GM13977 (cell line): Measurements from ENCODE around the gene MBNL3.

Source experiments
- DNase-seq: peaks from one replicate; pipeline ENCODE4 v3.0.0; 2012; ENCODE audit warnings: low spot score
- in situ Hi-C: fragments of 300-500 bp; cut with MboI; formaldehyde crosslinking; loops from one replicate; pipeline ENCODE4 v1.12.0; 2022; ENCODE audit warnings: low sequenced_read_pairs, low pct_unique_long_range_greater_than_20kb, mixed read lengths, inconsistent platforms; ENCODE audit not compliant: unreplicated experiment
- TF ChIP-seq, protein P1 (sequence below): IDR thresholded peaks from 2 replicates; pipeline ENCODE4 v1.5.1; 2012; ENCODE audit warnings: mild to moderate bottlenecking, control low read depth; ENCODE audit not compliant: insufficient read depth; ENCODE audit errors: extremely low read depth, missing control alignments

MBNL3 gene

DNA sequence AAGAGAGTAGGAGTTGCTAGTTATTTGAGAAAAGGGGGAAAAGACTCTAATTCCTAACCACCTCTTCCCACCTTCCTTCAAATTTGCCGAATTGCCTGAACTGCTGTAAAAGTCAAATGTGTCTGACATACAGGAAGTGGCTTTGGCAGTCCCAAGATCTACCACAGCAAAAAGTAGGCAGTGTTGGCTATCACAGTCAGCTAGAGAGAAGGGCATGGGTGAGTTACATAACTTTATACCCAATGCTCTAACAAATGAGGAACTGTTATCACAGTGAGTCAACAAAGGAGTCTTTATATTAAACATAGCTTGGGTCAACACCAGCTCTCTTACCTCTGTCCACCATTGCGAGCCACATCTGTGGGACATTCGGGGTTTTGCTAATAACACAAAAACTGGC, 2.4 kb upstream of the MBNL3 start:
- TF ChIP-seq, protein P1, sequence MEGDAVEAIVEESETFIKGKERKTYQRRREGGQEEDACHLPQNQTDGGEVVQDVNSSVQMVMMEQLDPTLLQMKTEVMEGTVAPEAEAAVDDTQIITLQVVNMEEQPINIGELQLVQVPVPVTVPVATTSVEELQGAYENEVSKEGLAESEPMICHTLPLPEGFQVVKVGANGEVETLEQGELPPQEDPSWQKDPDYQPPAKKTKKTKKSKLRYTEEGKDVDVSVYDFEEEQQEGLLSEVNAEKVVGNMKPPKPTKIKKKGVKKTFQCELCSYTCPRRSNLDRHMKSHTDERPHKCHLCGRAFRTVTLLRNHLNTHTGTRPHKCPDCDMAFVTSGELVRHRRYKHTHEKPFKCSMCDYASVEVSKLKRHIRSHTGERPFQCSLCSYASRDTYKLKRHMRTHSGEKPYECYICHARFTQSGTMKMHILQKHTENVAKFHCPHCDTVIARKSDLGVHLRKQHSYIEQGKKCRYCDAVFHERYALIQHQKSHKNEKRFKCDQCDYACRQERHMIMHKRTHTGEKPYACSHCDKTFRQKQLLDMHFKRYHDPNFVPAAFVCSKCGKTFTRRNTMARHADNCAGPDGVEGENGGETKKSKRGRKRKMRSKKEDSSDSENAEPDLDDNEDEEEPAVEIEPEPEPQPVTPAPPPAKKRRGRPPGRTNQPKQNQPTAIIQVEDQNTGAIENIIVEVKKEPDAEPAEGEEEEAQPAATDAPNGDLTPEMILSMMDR = no peak
- no peak for DNase-seq
- in situ Hi-C loops = no loop called here

DNA sequence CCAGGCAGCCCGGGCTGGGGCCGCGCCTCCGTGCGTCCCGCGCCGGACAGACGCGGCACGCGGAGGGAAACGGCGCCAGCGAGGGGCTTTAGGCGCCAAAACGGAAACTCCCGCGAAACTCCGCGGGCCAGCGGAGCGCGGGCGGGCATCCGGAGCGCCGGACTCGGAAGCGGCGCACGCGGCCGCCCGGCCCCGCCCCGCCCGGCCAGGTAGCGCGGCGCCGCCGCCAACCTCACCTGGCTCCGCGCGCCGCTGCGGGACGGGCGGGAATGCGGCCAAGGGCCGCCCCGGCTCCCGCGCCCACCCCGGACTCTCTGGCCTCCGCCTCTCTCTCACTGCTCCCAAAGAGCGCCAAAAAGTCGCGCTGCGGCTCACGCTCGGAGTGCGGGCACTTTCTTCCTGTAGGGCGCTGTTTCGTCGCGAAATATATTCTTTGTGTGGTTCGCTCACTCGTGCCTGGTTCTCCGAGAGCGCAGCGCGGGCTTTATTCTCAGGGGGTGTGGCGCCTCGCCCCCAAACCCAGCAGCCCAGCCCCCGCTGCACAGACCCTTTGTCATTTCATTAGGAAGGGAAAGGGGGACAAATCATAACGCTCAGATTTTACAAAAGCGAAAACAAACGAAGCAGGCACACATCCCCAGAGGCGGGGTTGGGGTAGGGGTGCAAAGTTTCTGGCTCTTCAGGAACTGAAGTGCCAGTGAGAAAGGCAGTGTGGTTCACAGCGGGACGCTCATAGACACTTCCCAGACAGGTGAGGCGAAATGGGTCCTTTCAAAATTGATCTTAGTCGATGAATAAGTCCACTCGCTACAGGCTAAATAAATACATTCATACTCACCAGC, 961 bp upstream of the MBNL3 start:
- DNase-seq = peak; percentile 10
- in situ Hi-C loops = no loop called here
- TF ChIP-seq, protein P1 = no peak

DNA sequence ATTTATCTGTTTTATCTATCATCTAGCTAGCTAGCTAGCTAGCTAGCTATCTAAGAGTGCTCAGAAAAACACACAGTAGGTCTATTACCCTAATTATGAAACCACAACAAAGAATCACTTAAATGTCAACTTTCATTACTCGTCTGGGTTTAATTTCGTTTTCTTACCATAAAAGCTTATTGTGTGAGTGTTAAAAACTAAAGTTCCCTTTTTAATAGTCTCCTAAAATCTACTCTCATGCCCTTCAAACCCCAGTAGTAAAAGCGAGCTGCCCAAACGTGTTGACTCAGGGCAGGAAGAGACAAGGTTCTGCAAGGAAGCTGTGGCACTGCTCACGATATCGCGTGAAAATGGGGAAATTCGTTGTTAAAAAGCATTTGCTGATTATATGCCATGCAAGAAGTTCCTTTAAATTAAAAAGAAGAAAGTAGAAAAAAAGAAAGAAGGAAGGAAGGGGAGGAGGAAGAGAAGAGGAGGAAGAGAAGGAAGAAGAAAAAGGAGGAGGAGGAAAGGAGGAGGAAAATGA, 595 bp downstream of the MBNL3 start:
- TF ChIP-seq, protein P1 = no peak
- in situ Hi-C loops = no loop called here
- peak; percentile 16 for DNase-seq

DNA sequence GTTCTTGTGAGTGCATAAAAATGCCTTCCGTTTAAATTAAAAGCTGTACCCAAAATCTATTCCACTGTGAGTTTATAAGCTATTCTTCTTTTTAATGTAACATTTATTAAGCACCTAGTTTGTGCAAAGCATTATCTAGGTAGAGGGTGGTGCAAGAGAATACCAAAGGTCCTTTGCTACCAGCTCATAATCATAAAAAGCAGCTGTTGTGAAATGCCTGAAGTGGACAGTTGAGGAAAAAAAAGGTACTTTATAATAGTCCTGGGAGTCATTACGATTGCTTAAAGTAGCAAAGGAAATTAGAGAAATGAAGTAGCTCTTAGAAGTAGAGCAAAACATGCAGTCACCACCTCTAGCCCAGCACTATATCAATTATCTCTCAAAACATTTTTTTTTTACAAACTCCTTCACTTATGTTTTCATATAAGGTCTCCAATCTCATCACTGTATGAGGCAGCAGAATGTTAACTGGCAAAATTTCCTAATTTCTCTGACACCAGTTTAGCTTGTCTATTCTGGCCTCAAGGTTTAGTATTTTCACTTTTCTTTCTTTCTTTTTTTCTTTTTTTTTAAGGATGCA, 2.1 kb downstream of the MBNL3 start:
- TF ChIP-seq, protein P1 = no peak
- in situ Hi-C loops = no loop called here
- DNase-seq = no peak

DNA sequence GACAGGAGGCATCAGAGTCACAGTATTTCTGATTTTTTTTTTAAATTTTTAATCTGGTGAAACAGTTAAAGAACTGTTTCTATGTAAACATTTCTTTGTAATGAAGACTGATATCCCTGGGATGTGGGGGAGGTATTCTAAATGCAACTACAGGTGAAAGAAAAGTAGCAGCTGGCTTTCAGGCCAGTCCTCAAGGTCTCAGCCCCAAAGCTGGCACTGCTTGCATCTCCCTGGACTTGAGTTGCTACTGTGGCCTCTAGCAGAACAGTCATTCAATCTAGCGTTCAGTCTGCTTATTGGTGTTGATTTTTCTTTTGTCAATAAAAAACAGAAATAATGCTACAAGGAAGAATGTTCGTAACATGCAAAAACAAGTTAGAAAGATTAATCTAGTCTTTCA, 4.9 kb downstream of the MBNL3 start:
- TF ChIP-seq, protein P1 = no peak
- in situ Hi-C loops = no loop called here

DNA sequence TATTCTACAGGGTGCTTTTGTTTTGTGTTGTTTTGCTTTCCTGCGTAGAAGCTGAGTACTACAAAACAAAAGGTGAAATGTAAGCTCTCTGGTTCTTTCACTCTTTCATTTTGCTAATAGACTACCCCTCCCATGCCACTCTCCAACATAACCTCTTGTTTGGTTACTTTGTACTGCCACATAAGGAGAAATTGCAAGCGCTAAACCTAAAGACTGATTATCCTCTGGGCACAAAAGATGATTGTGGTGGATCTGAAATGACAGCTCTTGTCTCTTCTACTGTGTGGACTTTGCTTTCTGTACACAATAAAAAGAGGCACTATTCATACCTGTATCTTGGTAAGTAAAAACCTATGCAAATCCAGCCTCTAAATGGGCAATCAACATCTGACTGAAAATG, 5.3 kb downstream of the MBNL3 start:
- TF ChIP-seq, protein P1 = no peak
- DNase-seq = no peak
- in situ Hi-C loops = no loop called here

More for the DNA sequence above, 4.9 kb downstream of the MBNL3 start:
- DNase-seq = no peak
